ENCODE measurements around the gene SF1.

- no peak for TF ChIP-seq CTCF (IDR thresholded peaks at IDR 0.05)
- no peak for TF ChIP-seq POLR2A (IDR thresholded peaks at IDR 0.05)
These were observed 33.7 kb downstream of the SF1 start for GRCh38 chr11:64744544-64745188.
